Esophagus squamous epithelium (tissue), 5 donors: ENCODE measurements around the gene SUPT4H1. TPM values are rescaled to one million over a fixed set of nuclear protein-coding genes. Genes with fewer than 3 reads are reported as not detected.

Source experiments
- DNase-seq: peaks from one replicate; lab custom pipeline; 2025; lab: John Stamatoyannopoulos, UW
- H3K27ac ChIP-seq, 4 donors: fragments of 200-600 bp; sonication (generic); one replicate each; pipeline ENCODE4 v1.5.1; 2016 to 2019; ENCODE audit warnings: mild to moderate bottlenecking in 1 of 4
- H3K27me3 ChIP-seq, 4 donors: fragments of 200-600 bp; sonication (generic); 1 replicate in 3 of 4; 2 replicates in 1 of 4; pipeline versions ENCODE4 v1.5.1 to v1.6.0; 2017 to 2021; ENCODE audit warnings: antibody characterized with exemption in 1 of 4
- H3K36me3 ChIP-seq, 3 donors: fragments of 200-600 bp; sonication (generic); one replicate each; pipeline ENCODE4 v1.5.1; 2016 to 2019
- H3K4me1 ChIP-seq, 3 donors: fragments of 200-600 bp; sonication (generic); one replicate each; pipeline ENCODE4 v1.5.1; 2017 to 2019
- H3K4me3 ChIP-seq, 4 donors: fragments of 200-600 bp; sonication (generic); 1 replicate in 3 of 4; 2 replicates in 1 of 4; pipeline ENCODE4 v1.5.1; 2016 to 2019; ENCODE audit warnings: mild to moderate bottlenecking in 2 of 4, moderate library complexity in 1 of 4
- H3K9me3 ChIP-seq, 3 donors: fragments of 200-600 bp; sonication (generic); one replicate each; pipeline ENCODE4 v1.5.1; 2016 to 2019
- CTCF ChIP-seq, 6 experiments: fragments of 450-650 bp in 4 of 6; fragments of 200-600 bp in 2 of 6; sonication (generic) in 2 of 6; IDR thresholded peaks; one replicate each; pipeline ENCODE4 v1.5.1; 2016 to 2019; ENCODE audit warnings: antibody characterized with exemption in 6 of 6, mild to moderate bottlenecking in 4 of 6, moderate library complexity in 4 of 6
- POLR2A ChIP-seq, 4 donors: fragments of 450-650 bp; IDR thresholded peaks; one replicate each; pipeline ENCODE4 v1.6.1; 2017; ENCODE audit warnings: antibody characterized with exemption in 4 of 4, mild to moderate bottlenecking in 4 of 4, moderate library complexity in 3 of 4
- WGBS, 2 donors: methylation state at CpG; one replicate each; pipeline ENCODE4 v1.1.5; 2018; 5-methylcytosine and 5-hydroxymethylcytosine counted together
- intact Hi-C: fragments of 100-400 bp; cut with DNase I; formaldehyde crosslinking; loops from one replicate; pipeline ENCODE4 v1.15.0; 2022
- total RNA-seq, 4 donors: library from RNA; depleted of rRNA; stranded (reverse); fragments of >200 nt; gene quantifications; one replicate each; pipeline ENCODE4 v1.1.0, GENCODE V29; 2016
- donor health status: DM: yes; HTN: yes; CAD: no.

Gene SUPT4H1
- total RNA-seq, 4 donors from 2014 or later, result 29.9 to 54.9 (median 37.0) TPM

- H3K9me3 ChIP-seq, result no peaks in the 10 kb centered on the region
- H3K4me1 ChIP-seq, result peaks cover 3 to 34% (median 4%) of the 10 kb centered on the region in 3 donors
- 83 to 88% methylated on average over 4 to 5 of the region's 5 CpGs for WGBS, 2 donors
- no peak for TF ChIP-seq POLR2A (IDR thresholded peaks at IDR 0.05)
- no peak for TF ChIP-seq CTCF (IDR thresholded peaks at IDR 0.05)
- DNase-seq, result no peak
- H3K27me3 ChIP-seq, result no peaks in the 10 kb centered on the region
- H3K27ac ChIP-seq, result peak overlapping the region in 3 of 4 donors; percentile 40 to 78 (median 59)
- no peak overlapping the region for H3K4me3 ChIP-seq
- intact Hi-C loops, result no loop called here
- peaks cover 0 to 3% (median 0%) of the 10 kb centered on the region in 3 donors for H3K36me3 ChIP-seq
These were observed 25.7 kb upstream of the SUPT4H1 start for GRCh38 chr17:58377661-58378060.

- TF ChIP-seq CTCF (IDR thresholded peaks at IDR 0.05) (no peak), POLR2A (IDR thresholded peaks at IDR 0.05) (no peak)
- no peaks in the 10 kb centered on the region for H3K27me3 ChIP-seq
- DNase-seq, result no peak
- H3K4me3 ChIP-seq, result no peak overlapping the region
- 57 to 58% methylated on average over 2 to 3 of the region's 3 CpGs for WGBS, 2 donors
- intact Hi-C loops, result no loop called here
- peaks cover 3 to 31% (median 4%) of the 10 kb centered on the region in 3 donors for H3K4me1 ChIP-seq
- no peaks in the 10 kb centered on the region for H3K9me3 ChIP-seq
- H3K27ac ChIP-seq, result peak overlapping the region in 3 of 4 donors; percentile 60 to 78 (median 65)
- peaks cover 0 to 9% (median 0%) of the 10 kb centered on the region in 3 donors for H3K36me3 ChIP-seq
These were observed 25.1 kb upstream of the SUPT4H1 start for GRCh38 chr17:58377093-58377601.

- Histone ChIP-seq H3K9me3 (no peaks in the 10 kb centered on the region), H3K4me1 (peaks cover 3 to 32% (median 4%) of the 10 kb centered on the region in 3 donors), H3K36me3 (peaks cover 0 to 10% (median 0%) of the 10 kb centered on the region in 3 donors), H3K27me3 (no peaks in the 10 kb centered on the region), H3K27ac (peak overlapping the region in 3 of 4 donors; percentile 60 to 78 (median 65)), H3K4me3 (no peak overlapping the region)
- intact Hi-C loops, result no loop called here
- no peak for TF ChIP-seq CTCF (IDR thresholded peaks at IDR 0.05)
- no peak for TF ChIP-seq POLR2A (IDR thresholded peaks at IDR 0.05)
- WGBS, 2 donors, result 64 to 72% methylated on average over 4 of the region's 4 CpGs
- DNase-seq, result no peak
These were observed 24.5 kb upstream of the SUPT4H1 start for GRCh38 chr17:58376472-58377000.

GRCh38 chr17:58375811-58376210 is 23.8 kb upstream of the SUPT4H1 start:
- Histone ChIP-seq H3K4me3 (no peak overlapping the region), H3K4me1 (peaks cover 3 to 37% (median 4%) of the 10 kb centered on the region in 3 donors), H3K27ac (no peak overlapping the region), H3K9me3 (no peaks in the 10 kb centered on the region), H3K27me3 (no peaks in the 10 kb centered on the region), H3K36me3 (peaks cover 0 to 13% (median 0%) of the 10 kb centered on the region in 3 donors)
- no peak for DNase-seq
- WGBS, 2 donors, result 79 to 92% methylated on average over 2 of the region's 2 CpGs
- intact Hi-C loops, result no loop called here
- no peak for TF ChIP-seq POLR2A (IDR thresholded peaks at IDR 0.05)
- TF ChIP-seq CTCF (IDR thresholded peaks at IDR 0.05), result no peak

- intact Hi-C loops, result no loop called here
- TF ChIP-seq CTCF (IDR thresholded peaks at IDR 0.05) (no peak), POLR2A (IDR thresholded peaks at IDR 0.05) (no peak)
- H3K4me3 ChIP-seq, result no peak overlapping the region
- peaks cover 3 to 40% (median 4%) of the 10 kb centered on the region in 3 donors for H3K4me1 ChIP-seq
- WGBS, 2 donors, result 83 to 84% methylated on average over 5 of the region's 5 CpGs
- no peak overlapping the region for H3K27ac ChIP-seq
- peaks cover 0 to 18% (median 0%) of the 10 kb centered on the region in 3 donors for H3K36me3 ChIP-seq
- DNase-seq, result no peak
- no peaks in the 10 kb centered on the region for H3K9me3 ChIP-seq
- no peaks in the 10 kb centered on the region for H3K27me3 ChIP-seq
These were observed 23.3 kb upstream of the SUPT4H1 start for GRCh38 chr17:58375256-58375655.
